ENCODE results near the gene AGBL1.

Gene AGBL1

GRCh38 chr15:86840996-86841395, 761.3 kb downstream of the AGBL1 start:
- no peaks in the 10 kb centered on the region for H4K20me1 ChIP-seq (ENCODE audit: low read depth, low read length)
- no peak overlapping the region for H2AFZ ChIP-seq (ENCODE audit: low read depth, low read length, severe bottlenecking)
- H3K9me2 ChIP-seq (replicated peaks; ENCODE audit: insufficient read depth, low read length) = no peaks in the 10 kb centered on the region
- H3K27ac ChIP-seq (ENCODE audit: low read depth, low read length) = no peak overlapping the region
- H3F3A ChIP-seq (ENCODE audit: insufficient read depth) = no peaks in the 10 kb centered on the region
- TF ChIP-seq EZH2phosphoT487 (conservative IDR thresholded peaks at IDR 0.05; ENCODE audit: low read length) (no peak), CTCF (IDR thresholded peaks at IDR 0.05; ENCODE audit: insufficient read depth, low read length, poor library complexity, severe bottlenecking) (no peak)
- H3K36me3 ChIP-seq (ENCODE audit: low read length) = no peaks in the 10 kb centered on the region
- H3K79me2 ChIP-seq (ENCODE audit: insufficient read depth, low read length) = no peaks in the 10 kb centered on the region
- no peak overlapping the region for H3K4me2 ChIP-seq (ENCODE audit: low read depth, low read length, poor library complexity, severe bottlenecking)
- no peaks in the 10 kb centered on the region for H3K9me3 ChIP-seq (ENCODE audit: insufficient read depth, low read length)
- no peak overlapping the region for H3K4me3 ChIP-seq (ENCODE audit: insufficient read depth, low read length, poor library complexity, severe bottlenecking)
- H3K9ac ChIP-seq (ENCODE audit: low read length) = no peak overlapping the region
- no peaks in the 10 kb centered on the region for H3K27me3 ChIP-seq (ENCODE audit: low read length)

- Histone ChIP-seq H3K9ac (ENCODE audit: low read length) (no peak overlapping the region), H3K27ac (ENCODE audit: low read depth, low read length) (no peak overlapping the region), H2AFZ (ENCODE audit: low read depth, low read length, severe bottlenecking) (no peak overlapping the region), H3K4me3 (ENCODE audit: insufficient read depth, low read length, poor library complexity, severe bottlenecking) (no peak overlapping the region), H3K4me2 (ENCODE audit: low read depth, low read length, poor library complexity, severe bottlenecking) (no peak overlapping the region), H4K20me1 (ENCODE audit: low read depth, low read length) (no peaks in the 10 kb centered on the region), H3K36me3 (ENCODE audit: low read length) (no peaks in the 10 kb centered on the region), H3K79me2 (ENCODE audit: insufficient read depth, low read length) (no peaks in the 10 kb centered on the region), H3K9me2 (replicated peaks; ENCODE audit: insufficient read depth, low read length) (no peaks in the 10 kb centered on the region), H3F3A (ENCODE audit: insufficient read depth) (no peaks in the 10 kb centered on the region), H3K27me3 (ENCODE audit: low read length) (no peaks in the 10 kb centered on the region), H3K9me3 (ENCODE audit: insufficient read depth, low read length) (no peaks in the 10 kb centered on the region)
- TF ChIP-seq EZH2phosphoT487 (conservative IDR thresholded peaks at IDR 0.05; ENCODE audit: low read length) = no peak
- no peak for TF ChIP-seq CTCF (IDR thresholded peaks at IDR 0.05; ENCODE audit: insufficient read depth, low read length, poor library complexity, severe bottlenecking)
These were observed 762.5 kb downstream of the AGBL1 start for GRCh38 chr15:86842199-86842598.

- H3F3A ChIP-seq (ENCODE audit: insufficient read depth) = no peaks in the 10 kb centered on the region
- no peaks in the 10 kb centered on the region for H4K20me1 ChIP-seq (ENCODE audit: low read depth, low read length)
- H3K9me3 ChIP-seq (ENCODE audit: insufficient read depth, low read length) = no peaks in the 10 kb centered on the region
- H3K9ac ChIP-seq (ENCODE audit: low read length) = no peak overlapping the region
- H3K27ac ChIP-seq (ENCODE audit: low read depth, low read length) = no peak overlapping the region
- H2AFZ ChIP-seq (ENCODE audit: low read depth, low read length, severe bottlenecking) = no peak overlapping the region
- H3K79me2 ChIP-seq (ENCODE audit: insufficient read depth, low read length) = no peaks in the 10 kb centered on the region
- no peaks in the 10 kb centered on the region for H3K36me3 ChIP-seq (ENCODE audit: low read length)
- H3K27me3 ChIP-seq (ENCODE audit: low read length) = no peaks in the 10 kb centered on the region
- H3K4me3 ChIP-seq (ENCODE audit: insufficient read depth, low read length, poor library complexity, severe bottlenecking) = no peak overlapping the region
- TF ChIP-seq CTCF (IDR thresholded peaks at IDR 0.05; ENCODE audit: insufficient read depth, low read length, poor library complexity, severe bottlenecking) (no peak), EZH2phosphoT487 (conservative IDR thresholded peaks at IDR 0.05; ENCODE audit: low read length) (no peak)
- H3K4me2 ChIP-seq (ENCODE audit: low read depth, low read length, poor library complexity, severe bottlenecking) = no peak overlapping the region
- H3K9me2 ChIP-seq (replicated peaks; ENCODE audit: insufficient read depth, low read length) = no peaks in the 10 kb centered on the region
These were observed 766.4 kb downstream of the AGBL1 start for GRCh38 chr15:86846036-86846435.

All from SU-DHL-6 (cell line).